Measurements from ENCODE around the gene EIF4E2. TPM values are rescaled to one million over a fixed set of nuclear protein-coding genes. Genes with fewer than 3 reads are reported as not detected.

EIF4E2 gene
- total and polyA plus RNA-seq, 2 of the 13 experiments (the other 11 are each of a cell fraction or from before 2014, with no cell fraction given), result 25.0 to 101 TPM

GRCh38 chr2:232550354-232551249 lies at the start of gene EIF4E2, which contains the start of gene TIGD1 (continued):
- peak; percentile 68 for TF ChIP-seq ATF3 (CRISPR knock-in tag; IDR thresholded peaks at IDR 0.05)
- TF ChIP-seq NFYC (CRISPR knock-in tag; IDR thresholded peaks at IDR 0.05), result peak; percentile 77
- peak; percentile 89; the same call in 1 of the 2 replicates for TF ChIP-seq ZNF724P (CRISPR knock-in tag; IDR thresholded peaks at IDR 0.05; ENCODE audit: borderline replicate concordance)
- TF ChIP-seq, protein P1, sequence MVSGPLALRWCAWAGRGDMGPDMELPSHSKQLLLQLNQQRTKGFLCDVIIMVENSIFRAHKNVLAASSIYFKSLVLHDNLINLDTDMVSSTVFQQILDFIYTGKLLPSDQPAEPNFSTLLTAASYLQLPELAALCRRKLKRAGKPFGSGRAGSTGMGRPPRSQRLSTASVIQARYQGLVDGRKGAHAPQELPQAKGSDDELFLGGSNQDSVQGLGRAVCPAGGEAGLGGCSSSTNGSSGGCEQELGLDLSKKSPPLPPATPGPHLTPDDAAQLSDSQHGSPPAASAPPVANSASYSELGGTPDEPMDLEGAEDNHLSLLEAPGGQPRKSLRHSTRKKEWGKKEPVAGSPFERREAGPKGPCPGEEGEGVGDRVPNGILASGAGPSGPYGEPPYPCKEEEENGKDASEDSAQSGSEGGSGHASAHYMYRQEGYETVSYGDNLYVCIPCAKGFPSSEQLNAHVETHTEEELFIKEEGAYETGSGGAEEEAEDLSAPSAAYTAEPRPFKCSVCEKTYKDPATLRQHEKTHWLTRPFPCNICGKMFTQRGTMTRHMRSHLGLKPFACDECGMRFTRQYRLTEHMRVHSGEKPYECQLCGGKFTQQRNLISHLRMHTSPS (CRISPR knock-in tag; IDR thresholded peaks at IDR 0.05; ENCODE audit: low read depth), result peak; percentile 77
- no peak for TF ChIP-seq ATAD3A (CRISPR knock-in tag; IDR thresholded peaks at IDR 0.05)
- TF ChIP-seq ZNF773 (CRISPR knock-in tag; IDR thresholded peaks at IDR 0.05; ENCODE audit: borderline replicate concordance), result peak; percentile 98; the same call in 1 of the 2 replicates
- peak; percentile 99 for TF ChIP-seq ZMYM4 (CRISPR knock-in tag; IDR thresholded peaks at IDR 0.05)
- no peak; the same call in 1 of the 2 replicates for TF ChIP-seq RELA (CRISPR knock-in tag; IDR thresholded peaks at IDR 0.05)
- peak; percentile 81 for TF ChIP-seq KDM5A (IDR thresholded peaks at IDR 0.05; ENCODE audit: borderline replicate concordance, low read length)
- 0 out of 2 replicates have a peak, but pooled peaks have one; percentile 50 for TF ChIP-seq ZNF138 (CRISPR knock-in tag; IDR thresholded peaks at IDR 0.05; ENCODE audit: low read depth)
- TF ChIP-seq PRMT3 (CRISPR knock-in tag; IDR thresholded peaks at IDR 0.05; ENCODE audit: borderline replicate concordance, low read depth), result no peak; the same call in 1 of the 2 replicates
- peak; percentile 61; the same call in 1 of the 2 replicates for TF ChIP-seq SIN3B (IDR thresholded peaks at IDR 0.05; ENCODE audit: low read length)
- peak; percentile 84; the same call in 1 of the 2 replicates for TF ChIP-seq GLI4 (CRISPR knock-in tag; IDR thresholded peaks at IDR 0.05; ENCODE audit: borderline replicate concordance)
- TF ChIP-seq, protein P2, sequence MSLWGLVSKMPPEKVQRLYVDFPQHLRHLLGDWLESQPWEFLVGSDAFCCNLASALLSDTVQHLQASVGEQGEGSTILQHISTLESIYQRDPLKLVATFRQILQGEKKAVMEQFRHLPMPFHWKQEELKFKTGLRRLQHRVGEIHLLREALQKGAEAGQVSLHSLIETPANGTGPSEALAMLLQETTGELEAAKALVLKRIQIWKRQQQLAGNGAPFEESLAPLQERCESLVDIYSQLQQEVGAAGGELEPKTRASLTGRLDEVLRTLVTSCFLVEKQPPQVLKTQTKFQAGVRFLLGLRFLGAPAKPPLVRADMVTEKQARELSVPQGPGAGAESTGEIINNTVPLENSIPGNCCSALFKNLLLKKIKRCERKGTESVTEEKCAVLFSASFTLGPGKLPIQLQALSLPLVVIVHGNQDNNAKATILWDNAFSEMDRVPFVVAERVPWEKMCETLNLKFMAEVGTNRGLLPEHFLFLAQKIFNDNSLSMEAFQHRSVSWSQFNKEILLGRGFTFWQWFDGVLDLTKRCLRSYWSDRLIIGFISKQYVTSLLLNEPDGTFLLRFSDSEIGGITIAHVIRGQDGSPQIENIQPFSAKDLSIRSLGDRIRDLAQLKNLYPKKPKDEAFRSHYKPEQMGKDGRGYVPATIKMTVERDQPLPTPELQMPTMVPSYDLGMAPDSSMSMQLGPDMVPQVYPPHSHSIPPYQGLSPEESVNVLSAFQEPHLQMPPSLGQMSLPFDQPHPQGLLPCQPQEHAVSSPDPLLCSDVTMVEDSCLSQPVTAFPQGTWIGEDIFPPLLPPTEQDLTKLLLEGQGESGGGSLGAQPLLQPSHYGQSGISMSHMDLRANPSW (CRISPR knock-in tag; IDR thresholded peaks at IDR 0.05; ENCODE audit: borderline replicate concordance), result peak; percentile 94; the same call in 1 of the 2 replicates
- TF ChIP-seq HIVEP1 (CRISPR knock-in tag; IDR thresholded peaks at IDR 0.05), result peak; percentile 97
- TF ChIP-seq LCORL (IDR thresholded peaks at IDR 0.05), result peak; percentile 10; the same call in 1 of the 2 replicates
- TF ChIP-seq LCORL (CRISPR knock-in tag; IDR thresholded peaks at IDR 0.05), result peak; percentile 99
- TF ChIP-seq, protein P3, sequence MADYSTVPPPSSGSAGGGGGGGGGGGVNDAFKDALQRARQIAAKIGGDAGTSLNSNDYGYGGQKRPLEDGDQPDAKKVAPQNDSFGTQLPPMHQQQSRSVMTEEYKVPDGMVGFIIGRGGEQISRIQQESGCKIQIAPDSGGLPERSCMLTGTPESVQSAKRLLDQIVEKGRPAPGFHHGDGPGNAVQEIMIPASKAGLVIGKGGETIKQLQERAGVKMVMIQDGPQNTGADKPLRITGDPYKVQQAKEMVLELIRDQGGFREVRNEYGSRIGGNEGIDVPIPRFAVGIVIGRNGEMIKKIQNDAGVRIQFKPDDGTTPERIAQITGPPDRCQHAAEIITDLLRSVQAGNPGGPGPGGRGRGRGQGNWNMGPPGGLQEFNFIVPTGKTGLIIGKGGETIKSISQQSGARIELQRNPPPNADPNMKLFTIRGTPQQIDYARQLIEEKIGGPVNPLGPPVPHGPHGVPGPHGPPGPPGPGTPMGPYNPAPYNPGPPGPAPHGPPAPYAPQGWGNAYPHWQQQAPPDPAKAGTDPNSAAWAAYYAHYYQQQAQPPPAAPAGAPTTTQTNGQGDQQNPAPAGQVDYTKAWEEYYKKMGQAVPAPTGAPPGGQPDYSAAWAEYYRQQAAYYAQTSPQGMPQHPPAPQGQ (CRISPR knock-in tag; IDR thresholded peaks at IDR 0.05; ENCODE audit: borderline replicate concordance), result peak; percentile 93; the same call in 1 of the 2 replicates
- TF ChIP-seq TMF1 (CRISPR knock-in tag; IDR thresholded peaks at IDR 0.05; ENCODE audit: low read depth), result peak; percentile 98

Measured in HepG2 (cell line).